ENCODE data around the gene PPIP5K2.

Gene PPIP5K2

GRCh38 chr5:103174147-103174546, 54.0 kb downstream of the PPIP5K2 start:
- H4K91ac ChIP-seq (ENCODE audit: low read length): no peak overlapping the region
- peaks cover 3% of the 10 kb centered on the region for H3K79me1 ChIP-seq (replicated peaks; ENCODE audit: low read length, poor library complexity, severe bottlenecking)
- H3K36me3 ChIP-seq (ENCODE audit: control insufficient read depth in 1 of 2, insufficient read depth in 2 of 2, low read depth in 1 of 2, low read length in 2 of 2): peaks cover 3 to 59% of the 10 kb centered on the region in 2 experiments
- no peak for DNase-seq
- H3K4me2 ChIP-seq (ENCODE audit: low read length, poor library complexity, severe bottlenecking): no peak overlapping the region
- no CpG with 5 or more reads among the region's 1 CpG for WGBS
- H3K18ac ChIP-seq (ENCODE audit: low read depth in 1 of 2, low read length in 2 of 2): no peak overlapping the region
- no peak overlapping the region for H3K4ac ChIP-seq (ENCODE audit: low read depth in 1 of 2, low read length in 2 of 2)
- H3K4me1 ChIP-seq (ENCODE audit: control insufficient read depth, insufficient read depth, low read depth, low read length): no peaks in the 10 kb centered on the region
- H2BK120ac ChIP-seq (ENCODE audit: low read depth, low read length): no peak overlapping the region
- H2BK15ac ChIP-seq (ENCODE audit: low read depth, poor library complexity, severe bottlenecking): no peak overlapping the region
- H3K9me3 ChIP-seq (ENCODE audit: control insufficient read depth, low read length): no peaks in the 10 kb centered on the region
- no peak overlapping the region for H4K8ac ChIP-seq (ENCODE audit: low read length)
- H3K23ac ChIP-seq (ENCODE audit: low read length in 2 of 2): no peak overlapping the region
- H3K27ac ChIP-seq (ENCODE audit: low read length, poor library complexity, severe bottlenecking): no peak overlapping the region
- H3K9ac ChIP-seq (ENCODE audit: low read length): no peak overlapping the region
- no peak overlapping the region for H2AFZ ChIP-seq (ENCODE audit: low read depth, low read length)
- H3K14ac ChIP-seq (ENCODE audit: low read length in 2 of 2): no peak overlapping the region
- H3K4me3 ChIP-seq (ENCODE audit: insufficient read depth in 1 of 2, low read depth in 1 of 2, low read length in 2 of 2): no peak overlapping the region
- no peak overlapping the region for H2AK5ac ChIP-seq (ENCODE audit: low read length, severe bottlenecking)
- H3K27me3 ChIP-seq (ENCODE audit: control insufficient read depth in 1 of 2, insufficient read depth in 1 of 2, low read length in 2 of 2): no peaks in the 10 kb centered on the region
- H2BK5ac ChIP-seq (ENCODE audit: low read depth, low read length, poor library complexity, severe bottlenecking): no peak overlapping the region
- no peak overlapping the region for H2BK12ac ChIP-seq (ENCODE audit: low read length in 2 of 2)

- H3K27ac ChIP-seq (ENCODE audit: low read length, poor library complexity, severe bottlenecking): no peak overlapping the region
- H4K91ac ChIP-seq (ENCODE audit: low read length): no peak overlapping the region
- no peaks in the 10 kb centered on the region for H3K27me3 ChIP-seq (ENCODE audit: control insufficient read depth in 1 of 2, insufficient read depth in 1 of 2, low read length in 2 of 2)
- no peak overlapping the region for H3K4me2 ChIP-seq (ENCODE audit: low read length, poor library complexity, severe bottlenecking)
- no peak overlapping the region for H2BK120ac ChIP-seq (ENCODE audit: low read depth, low read length)
- H3K4me3 ChIP-seq (ENCODE audit: insufficient read depth in 1 of 2, low read depth in 1 of 2, low read length in 2 of 2): no peak overlapping the region
- peak; percentile 5 for DNase-seq
- no peak overlapping the region for H2AK5ac ChIP-seq (ENCODE audit: low read length, severe bottlenecking)
- H3K14ac ChIP-seq (ENCODE audit: low read length in 2 of 2): no peak overlapping the region
- no peak overlapping the region for H2AFZ ChIP-seq (ENCODE audit: low read depth, low read length)
- no peak overlapping the region for H2BK15ac ChIP-seq (ENCODE audit: low read depth, poor library complexity, severe bottlenecking)
- H3K4me1 ChIP-seq (ENCODE audit: control insufficient read depth, insufficient read depth, low read depth, low read length): no peaks in the 10 kb centered on the region
- H3K23ac ChIP-seq (ENCODE audit: low read length in 2 of 2): no peak overlapping the region
- WGBS: 75% methylated on average over 3 of the region's 4 CpGs
- H4K8ac ChIP-seq (ENCODE audit: low read length): no peak overlapping the region
- no peak overlapping the region for H3K9ac ChIP-seq (ENCODE audit: low read length)
- no peak overlapping the region for H2BK5ac ChIP-seq (ENCODE audit: low read depth, low read length, poor library complexity, severe bottlenecking)
- no peaks in the 10 kb centered on the region for H3K9me3 ChIP-seq (ENCODE audit: control insufficient read depth, low read length)
- no peak overlapping the region for H3K4ac ChIP-seq (ENCODE audit: low read depth in 1 of 2, low read length in 2 of 2)
- peaks cover 3% of the 10 kb centered on the region for H3K79me1 ChIP-seq (replicated peaks; ENCODE audit: low read length, poor library complexity, severe bottlenecking)
- H3K18ac ChIP-seq (ENCODE audit: low read depth in 1 of 2, low read length in 2 of 2): no peak overlapping the region
- peaks cover 6 to 76% of the 10 kb centered on the region in 2 experiments for H3K36me3 ChIP-seq (ENCODE audit: control insufficient read depth in 1 of 2, insufficient read depth in 2 of 2, low read depth in 1 of 2, low read length in 2 of 2)
- no peak overlapping the region for H2BK12ac ChIP-seq (ENCODE audit: low read length in 2 of 2)
Observed at GRCh38 chr5:103177543-103177942, 57.4 kb downstream of the PPIP5K2 start.

- Histone ChIP-seq H2BK5ac (ENCODE audit: low read depth, low read length, poor library complexity, severe bottlenecking) (no peak overlapping the region), H3K9me3 (ENCODE audit: control insufficient read depth, low read length) (no peaks in the 10 kb centered on the region), H3K4me3 (ENCODE audit: insufficient read depth in 1 of 2, low read depth in 1 of 2, low read length in 2 of 2) (no peak overlapping the region), H2BK12ac (ENCODE audit: low read length in 2 of 2) (no peak overlapping the region), H3K27ac (ENCODE audit: low read length, poor library complexity, severe bottlenecking) (no peak overlapping the region), H3K4ac (ENCODE audit: low read depth in 1 of 2, low read length in 2 of 2) (no peak overlapping the region), H3K79me1 (replicated peaks; ENCODE audit: low read length, poor library complexity, severe bottlenecking) (peaks cover 3% of the 10 kb centered on the region), H3K14ac (ENCODE audit: low read length in 2 of 2) (no peak overlapping the region), H4K8ac (ENCODE audit: low read length) (no peak overlapping the region), H2BK15ac (ENCODE audit: low read depth, poor library complexity, severe bottlenecking) (no peak overlapping the region), H3K18ac (ENCODE audit: low read depth in 1 of 2, low read length in 2 of 2) (no peak overlapping the region), H4K91ac (ENCODE audit: low read length) (no peak overlapping the region), H3K4me1 (ENCODE audit: control insufficient read depth, insufficient read depth, low read depth, low read length) (no peaks in the 10 kb centered on the region), H2BK120ac (ENCODE audit: low read depth, low read length) (no peak overlapping the region), H3K4me2 (ENCODE audit: low read length, poor library complexity, severe bottlenecking) (no peak overlapping the region), H3K9ac (ENCODE audit: low read length) (no peak overlapping the region), H3K23ac (ENCODE audit: low read length in 2 of 2) (no peak overlapping the region), H2AFZ (ENCODE audit: low read depth, low read length) (no peak overlapping the region), H3K27me3 (ENCODE audit: control insufficient read depth in 1 of 2, insufficient read depth in 1 of 2, low read length in 2 of 2) (no peaks in the 10 kb centered on the region), H2AK5ac (ENCODE audit: low read length, severe bottlenecking) (no peak overlapping the region), H3K36me3 (ENCODE audit: control insufficient read depth in 1 of 2, insufficient read depth in 2 of 2, low read depth in 1 of 2, low read length in 2 of 2) (peaks cover 6 to 80% of the 10 kb centered on the region in 2 experiments)
- WGBS: no CpG with 5 or more reads among the region's 2 CpGs
- DNase-seq: no peak
Observed at GRCh38 chr5:103178167-103178566, 58.1 kb downstream of the PPIP5K2 start.

GRCh38 chr5:103186152-103186551, 66.1 kb downstream of the PPIP5K2 start:
- no peak overlapping the region for H3K14ac ChIP-seq (ENCODE audit: low read length in 2 of 2)
- WGBS: 97% methylated on average over 8 of the region's 8 CpGs

More at GRCh38 chr5:103186152-103186551, 66.1 kb downstream of the PPIP5K2 start:
- Histone ChIP-seq H3K79me1 (replicated peaks; ENCODE audit: low read length, poor library complexity, severe bottlenecking) (peaks cover 2% of the 10 kb centered on the region), H3K36me3 (ENCODE audit: control insufficient read depth in 1 of 2, insufficient read depth in 2 of 2, low read depth in 1 of 2, low read length in 2 of 2) (peaks cover 5 to 84% of the 10 kb centered on the region in 2 experiments), H3K9ac (ENCODE audit: low read length) (no peak overlapping the region), H3K4me1 (ENCODE audit: control insufficient read depth, insufficient read depth, low read depth, low read length) (no peaks in the 10 kb centered on the region), H4K91ac (ENCODE audit: low read length) (no peak overlapping the region), H2BK12ac (ENCODE audit: low read length in 2 of 2) (no peak overlapping the region), H3K4me2 (ENCODE audit: low read length, poor library complexity, severe bottlenecking) (no peak overlapping the region), H3K27me3 (ENCODE audit: control insufficient read depth in 1 of 2, insufficient read depth in 1 of 2, low read length in 2 of 2) (no peaks in the 10 kb centered on the region), H3K23ac (ENCODE audit: low read length in 2 of 2) (no peak overlapping the region), H2AK5ac (ENCODE audit: low read length, severe bottlenecking) (no peak overlapping the region), H3K18ac (ENCODE audit: low read depth in 1 of 2, low read length in 2 of 2) (no peak overlapping the region), H4K8ac (ENCODE audit: low read length) (no peak overlapping the region), H3K4ac (ENCODE audit: low read depth in 1 of 2, low read length in 2 of 2) (no peak overlapping the region), H2BK5ac (ENCODE audit: low read depth, low read length, poor library complexity, severe bottlenecking) (no peak overlapping the region), H3K4me3 (ENCODE audit: insufficient read depth in 1 of 2, low read depth in 1 of 2, low read length in 2 of 2) (no peak overlapping the region), H3K9me3 (ENCODE audit: control insufficient read depth, low read length) (no peaks in the 10 kb centered on the region), H2AFZ (ENCODE audit: low read depth, low read length) (no peak overlapping the region), H3K27ac (ENCODE audit: low read length, poor library complexity, severe bottlenecking) (no peak overlapping the region), H2BK120ac (ENCODE audit: low read depth, low read length) (no peak overlapping the region), H2BK15ac (ENCODE audit: low read depth, poor library complexity, severe bottlenecking) (no peak overlapping the region)
- DNase-seq: no peak
